ENCODE data around the gene UGT1A5.

- no peak for TF ChIP-seq REST (IDR thresholded peaks at IDR 0.05; ENCODE audit: insufficient read depth in 1 of 2, low read depth in 2 of 2, low read length in 2 of 2)
- no peak for TF ChIP-seq TAF1 (IDR thresholded peaks at IDR 0.05; ENCODE audit: borderline replicate concordance, insufficient read depth, low read length)
Measured at GRCh38 chr2:233686928-233687327, 25.8 kb upstream of the UGT1A5 start.
